Activated CD8-positive, alpha-beta memory T cell treated with anti-CD3 and anti-CD28 coated beads for 4 hours (primary cell): Measurements from ENCODE around the gene INPP5E.

Experiments
- DNase-seq, 2 donors: peaks; one replicate each; pipeline ENCODE4 v3.0.0-alpha.2; 2020; ENCODE audit warnings: low read depth in 2 of 2

Gene INPP5E

DNA sequence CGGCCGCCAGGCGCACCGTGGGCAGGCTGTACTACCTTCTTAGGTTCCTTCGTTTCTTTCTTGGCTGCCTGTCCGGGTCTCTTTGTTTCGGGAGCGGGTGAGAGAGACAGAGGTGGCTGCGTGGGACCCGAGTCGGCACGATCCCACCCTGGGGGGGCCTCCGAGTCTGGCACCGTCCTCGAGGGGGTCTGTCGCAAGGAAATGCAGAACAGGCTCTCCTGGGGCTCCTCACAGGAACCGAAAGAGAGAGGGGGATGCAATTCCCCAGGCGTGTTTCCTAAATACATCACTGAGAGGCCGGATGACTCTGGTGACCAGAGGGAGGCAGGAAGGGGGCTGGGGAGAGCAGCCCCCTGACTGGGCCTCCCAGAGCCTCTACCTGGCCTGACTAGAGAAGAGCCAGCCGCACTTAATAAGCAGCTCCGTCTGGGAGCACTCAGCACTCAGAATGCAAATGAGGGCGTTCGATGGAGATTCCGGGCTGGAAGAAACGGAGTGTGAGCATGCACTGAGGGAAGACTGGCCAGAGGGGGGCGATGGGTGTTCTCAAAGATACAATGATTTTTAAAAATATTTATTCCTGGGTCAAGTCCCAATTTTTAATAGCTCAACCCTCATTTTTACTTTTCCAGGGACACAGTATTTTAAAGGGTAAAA, 11.7 kb upstream of the INPP5E start:
- DNase-seq: no peak

DNA sequence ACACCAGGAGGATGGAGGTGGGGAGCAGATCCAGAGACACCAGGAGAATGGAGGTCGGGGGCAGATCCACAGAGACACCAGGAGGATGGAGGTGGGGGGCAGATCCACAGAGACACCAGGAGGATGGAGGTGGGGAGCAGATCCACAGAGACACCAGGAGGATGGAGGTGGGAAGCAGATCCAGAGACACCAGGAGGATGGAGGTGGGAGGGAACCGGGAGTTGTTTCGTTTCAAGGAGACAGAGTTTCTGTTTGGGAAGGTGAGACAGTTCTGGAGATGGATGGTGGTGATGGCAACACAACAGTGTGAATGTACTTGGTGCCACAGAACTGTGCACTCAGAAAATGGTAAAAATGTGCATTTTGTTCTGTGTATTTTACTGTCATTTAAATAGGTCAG, 9.0 kb upstream of the INPP5E start:
- no peak for DNase-seq

DNA sequence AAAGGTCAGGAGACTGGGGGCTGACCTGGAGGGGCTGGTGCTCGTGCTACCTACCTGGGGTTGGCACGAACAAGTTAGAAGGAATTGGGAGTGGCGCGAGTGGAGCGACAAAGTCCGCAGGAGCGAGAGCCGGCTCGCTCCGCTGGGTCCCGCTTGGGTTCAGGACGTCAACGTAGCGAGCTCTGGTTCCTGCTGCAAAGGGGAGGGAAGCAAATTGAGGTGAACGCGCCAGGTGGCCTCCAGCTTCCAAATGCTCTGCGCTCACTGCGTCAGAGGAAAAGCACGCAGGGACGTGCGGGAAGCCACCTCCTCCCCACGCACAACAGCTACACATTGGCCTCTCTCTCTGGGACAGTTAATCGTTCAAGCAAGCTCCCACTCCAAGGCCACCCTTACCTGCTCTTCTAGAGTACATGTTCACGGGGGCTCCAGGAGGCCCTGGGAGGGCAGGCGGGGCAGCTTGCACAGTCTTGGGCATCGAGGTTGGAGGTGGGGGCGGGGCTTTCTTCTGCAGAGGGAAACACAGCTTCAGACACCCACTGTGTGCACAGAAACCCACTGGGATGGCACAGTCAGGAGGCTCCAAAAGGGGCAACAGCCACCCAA, 7.6 kb upstream of the INPP5E start:
- DNase-seq: no peak

DNA sequence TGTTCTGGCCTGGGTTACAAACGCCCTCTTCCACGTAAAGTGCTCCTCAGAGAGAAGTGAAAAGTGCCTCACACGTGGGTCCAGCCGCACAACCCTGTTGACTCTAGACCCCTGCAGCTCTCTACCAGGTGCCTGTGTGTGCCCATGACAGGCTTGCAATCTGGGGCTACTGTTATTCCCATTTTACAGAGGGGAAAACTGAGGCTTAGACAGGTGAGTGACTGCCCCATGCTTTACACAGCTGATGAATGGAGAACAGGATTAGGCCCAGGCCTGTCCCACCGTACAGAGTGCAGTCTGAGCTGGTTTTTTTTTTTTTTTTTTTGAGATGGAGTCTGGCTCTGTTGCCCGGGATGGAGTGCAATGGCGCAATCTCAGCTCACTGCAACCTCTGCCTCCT, 6.2 kb upstream of the INPP5E start:
- DNase-seq: no peak

DNA sequence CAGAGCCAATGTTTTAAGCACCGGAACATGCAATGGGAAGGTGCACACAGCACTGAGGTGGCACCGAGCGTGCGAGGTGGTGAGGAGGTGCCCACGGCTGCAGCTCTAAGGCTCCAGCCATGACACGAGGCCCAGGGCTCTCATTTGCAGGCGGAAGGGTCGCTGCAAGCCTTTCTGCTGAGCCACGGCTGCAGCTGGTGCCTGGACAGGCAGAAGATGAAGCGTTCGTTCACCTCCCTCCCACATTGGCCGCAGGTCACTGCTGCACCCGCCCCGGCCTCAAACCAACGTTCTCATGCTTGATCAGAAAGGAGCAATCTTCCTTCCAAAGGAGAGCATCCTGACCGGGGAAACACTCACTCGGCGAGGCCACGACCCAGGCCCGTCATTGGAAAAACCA, 4.5 kb upstream of the INPP5E start:
- DNase-seq: no peak

DNA sequence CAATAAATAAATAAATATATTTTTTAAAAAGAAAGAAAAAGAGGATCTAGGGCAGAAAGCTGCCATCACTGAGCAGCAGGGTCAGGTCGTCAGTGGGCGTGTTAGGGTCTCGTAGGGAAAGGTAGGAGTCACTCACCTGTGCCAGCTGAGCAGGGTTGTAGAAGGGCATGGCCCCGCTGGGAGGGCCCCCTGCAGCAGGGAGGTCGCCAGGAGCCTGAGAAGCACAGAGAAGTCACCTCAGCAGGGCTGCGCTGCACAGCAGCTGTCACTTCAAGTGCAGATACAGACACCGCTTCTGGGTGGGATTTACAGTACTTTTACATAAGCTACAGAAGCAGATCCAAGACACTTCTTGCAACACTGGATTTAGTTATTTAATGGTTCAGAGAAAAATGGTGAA, 4.0 kb upstream of the INPP5E start:
- DNase-seq: no peak

DNA sequence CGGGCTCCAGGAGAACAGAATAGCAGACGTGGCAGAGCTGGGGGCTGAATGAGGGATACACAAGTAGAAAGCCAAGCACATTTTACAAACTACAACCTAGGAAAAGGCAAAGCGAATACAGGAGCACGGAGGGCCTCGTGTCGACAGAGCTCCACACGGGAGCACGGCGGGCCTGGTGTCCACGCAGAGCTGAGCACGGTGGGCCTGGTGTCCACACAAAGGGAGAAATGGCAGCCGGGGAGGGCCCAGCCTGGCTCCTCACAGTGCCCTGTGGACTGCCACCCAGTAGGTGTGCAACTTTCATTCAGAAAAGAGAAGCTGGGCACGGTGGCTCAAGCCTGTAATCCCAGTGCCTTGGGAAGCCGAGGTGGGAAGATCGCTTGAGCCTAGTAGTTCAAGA, 3.4 kb upstream of the INPP5E start:
- no peak for DNase-seq

DNA sequence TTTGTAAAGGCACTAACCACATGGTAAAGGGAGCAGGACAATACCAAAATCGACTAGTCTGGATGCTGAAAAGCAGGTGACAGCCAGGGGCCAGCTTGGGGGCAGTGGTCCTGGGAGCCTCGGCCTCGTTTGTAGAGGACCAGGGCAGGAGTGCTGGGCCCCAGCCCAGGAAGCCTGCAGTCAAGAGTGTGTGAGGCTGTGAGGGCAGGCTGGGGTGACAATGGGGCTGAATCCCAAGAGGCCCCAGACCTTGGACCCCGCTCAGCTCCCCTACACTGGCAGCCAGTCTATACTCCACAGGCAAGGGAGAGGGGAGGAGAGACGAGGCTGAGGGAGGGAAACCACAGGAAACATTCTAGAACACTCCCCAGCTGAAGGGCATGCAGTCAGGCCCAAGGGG, 2.6 kb upstream of the INPP5E start:
- no peak for DNase-seq

DNA sequence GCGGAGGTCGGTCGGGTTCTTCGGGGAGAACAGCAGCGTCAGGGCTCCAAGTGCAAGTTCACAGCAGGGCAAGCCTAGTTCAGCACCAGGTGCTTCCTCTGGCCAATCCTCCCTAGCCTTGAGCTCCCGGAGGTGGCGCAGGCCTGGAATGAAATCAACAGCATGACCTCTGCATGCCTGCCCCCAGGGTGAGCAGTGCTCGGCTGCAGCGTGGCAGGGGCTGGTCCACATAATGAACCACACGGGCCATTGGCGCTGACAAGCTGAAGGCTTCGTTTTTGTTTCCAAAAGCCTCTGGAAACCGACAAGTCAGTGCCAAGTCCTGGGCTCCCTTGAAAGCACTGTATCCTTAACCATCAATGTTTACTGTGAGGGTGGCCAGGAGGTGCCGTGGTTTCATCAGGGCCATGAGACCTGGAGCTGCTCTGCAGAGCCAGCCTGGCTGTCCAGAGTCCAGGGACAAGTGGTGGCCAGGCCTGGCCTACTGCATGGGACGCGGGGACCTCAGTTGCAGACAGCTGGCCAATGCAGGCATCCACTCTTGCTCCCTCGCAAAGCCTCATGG, 2.1 kb upstream of the INPP5E start:
- no peak for DNase-seq

DNA sequence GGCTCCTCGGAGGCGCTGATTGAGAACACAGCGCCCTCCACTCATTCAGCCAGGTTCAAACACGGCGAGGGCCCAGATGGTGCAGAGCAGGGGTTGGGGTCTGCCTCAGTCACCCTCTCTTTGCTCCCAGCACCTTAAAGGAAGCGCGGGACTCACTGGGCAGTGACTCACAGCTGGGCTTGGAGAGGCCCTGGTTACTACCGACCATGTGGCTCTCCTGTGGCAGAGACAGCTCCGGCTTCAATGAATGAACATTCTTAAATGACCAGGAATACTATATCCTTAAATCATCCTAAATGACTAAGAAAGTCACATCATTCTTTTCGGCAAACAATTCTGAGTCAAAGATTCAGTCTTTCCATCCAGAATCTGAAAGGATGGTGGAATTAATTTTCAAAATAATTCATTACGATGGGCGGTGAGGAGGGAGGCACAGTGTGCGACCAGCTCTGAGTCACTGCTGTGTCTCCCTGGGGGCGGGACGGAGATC, 1.6 kb upstream of the INPP5E start:
- DNase-seq: no peak

DNA sequence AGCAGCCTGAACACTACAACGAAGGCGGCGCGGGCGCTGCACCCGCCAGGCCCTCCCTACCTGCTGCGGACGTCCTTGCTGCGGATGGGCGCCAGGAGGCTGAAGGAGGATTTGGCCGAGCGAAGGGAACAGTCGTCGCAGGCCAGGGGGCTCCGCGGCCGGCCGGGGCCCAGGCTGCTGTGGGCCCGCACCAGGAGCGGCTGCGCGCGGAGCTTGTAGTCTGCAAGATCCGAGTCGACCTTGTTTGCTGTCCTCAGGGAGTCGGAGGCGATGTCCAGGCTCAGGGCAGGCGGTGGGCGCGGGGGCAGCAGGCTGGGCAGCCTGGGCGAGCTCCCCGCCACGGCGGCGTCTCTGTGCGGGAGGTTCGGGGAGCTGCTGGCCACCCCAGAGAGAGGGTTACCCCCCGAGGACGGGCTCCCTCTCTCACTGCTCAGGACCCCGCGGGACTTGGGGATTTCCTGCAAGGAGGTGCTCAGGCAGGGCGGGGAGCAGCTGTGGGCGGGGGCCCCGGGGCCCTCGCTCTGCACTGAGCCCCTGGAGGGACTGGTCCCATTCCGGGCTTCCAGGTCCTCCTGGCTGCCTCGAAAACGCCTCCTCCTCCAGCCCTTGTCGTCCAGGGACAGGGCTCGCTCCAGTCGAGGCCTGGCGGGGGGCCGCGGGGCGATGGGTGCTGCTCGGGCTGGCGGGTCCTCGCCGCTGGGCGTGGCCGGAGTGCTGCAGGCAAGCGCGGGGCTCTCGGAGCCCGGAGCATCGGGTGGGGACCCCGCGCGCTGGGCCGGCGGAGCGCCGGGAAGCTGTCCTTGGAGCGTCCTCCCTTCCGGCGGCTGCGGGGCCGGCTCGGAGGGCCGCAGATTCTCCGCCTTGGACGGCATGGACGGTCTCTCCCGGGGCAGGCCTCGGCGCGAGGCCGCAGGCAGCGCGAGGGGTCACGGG, 831 bp downstream of the INPP5E start:
- DNase-seq: peak; percentile 20 to 33

DNA sequence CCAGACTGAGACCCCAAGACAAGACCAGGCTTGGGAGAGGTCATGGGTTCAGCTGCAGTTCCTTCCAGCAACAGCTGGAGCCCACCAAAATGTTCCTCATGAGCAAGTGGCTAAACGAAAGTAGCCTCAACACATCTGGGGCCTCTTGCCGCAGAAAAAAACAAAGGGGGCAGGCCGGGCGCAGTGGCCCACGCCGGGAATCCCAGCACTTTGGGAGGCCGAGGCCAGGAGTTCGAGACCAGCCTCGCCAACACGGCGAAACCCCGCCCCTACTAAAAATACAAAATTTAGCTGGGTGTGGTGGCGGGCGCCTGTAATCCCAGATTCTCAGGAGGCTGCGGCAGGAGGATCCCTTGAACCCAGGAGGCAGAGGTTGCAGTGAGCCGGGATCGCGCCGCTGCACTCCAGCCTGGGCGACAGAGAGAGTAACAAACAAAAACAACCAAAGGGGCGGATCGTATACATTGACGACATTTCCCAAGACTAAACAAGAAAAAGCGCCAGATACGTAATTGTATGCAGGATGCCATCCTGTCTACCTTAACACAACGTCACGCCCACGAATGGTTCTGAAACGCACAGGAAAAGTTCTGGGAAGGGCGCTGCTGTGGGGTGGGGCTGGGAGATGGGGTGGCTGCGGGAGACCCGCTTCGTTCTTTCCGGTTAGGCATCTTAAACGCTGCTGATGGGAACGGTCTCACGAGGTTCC, 1.7 kb downstream of the INPP5E start:
- no peak for DNase-seq

DNA sequence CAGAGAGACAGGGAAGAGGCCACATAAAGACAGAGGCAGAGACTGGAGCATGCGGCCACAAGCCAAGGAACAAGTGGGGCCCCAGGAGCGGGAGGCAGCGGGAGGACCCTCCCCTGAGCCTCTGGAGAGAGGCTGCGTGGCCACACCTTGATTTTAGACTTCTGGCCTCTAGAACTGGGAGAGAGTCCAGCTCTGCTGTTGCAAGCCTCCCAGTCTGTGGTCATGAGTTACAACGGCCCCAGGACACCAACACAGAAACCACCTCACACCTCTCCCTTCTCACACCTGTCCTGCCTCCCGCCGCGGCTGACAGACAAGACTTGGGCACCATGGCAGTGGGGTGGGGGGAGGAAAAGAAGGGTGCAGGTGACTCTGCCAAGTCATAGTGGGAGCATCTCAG, 2.2 kb downstream of the INPP5E start:
- no peak for DNase-seq

DNA sequence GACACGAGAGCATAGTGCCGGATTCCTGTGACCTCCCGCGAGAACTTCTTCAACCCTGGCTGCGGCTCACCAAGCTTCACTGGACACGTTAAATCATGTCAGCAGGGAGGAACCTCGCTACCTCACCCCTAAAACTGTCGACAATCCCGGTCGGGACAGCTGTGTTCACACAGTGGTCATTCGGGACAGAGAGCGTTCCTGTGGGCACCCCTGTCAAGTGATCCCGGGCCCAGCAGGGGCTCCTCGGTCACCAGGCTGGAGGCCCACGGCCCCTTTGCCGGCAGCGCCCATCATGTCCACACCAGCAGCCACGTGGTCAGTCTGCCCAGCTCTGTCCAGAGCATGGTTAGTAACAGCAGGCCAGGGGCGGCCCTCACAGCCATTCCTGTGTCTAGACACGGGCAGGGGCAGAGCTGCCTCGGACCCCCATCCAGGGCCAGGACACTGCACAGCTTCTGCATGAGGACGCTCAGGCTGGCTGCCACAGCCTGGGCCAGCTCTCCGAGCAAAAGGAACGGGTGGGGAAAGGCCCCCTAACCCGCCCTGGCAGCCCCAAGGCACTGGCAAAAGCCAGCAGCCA, 3.5 kb downstream of the INPP5E start:
- DNase-seq: no peak

DNA sequence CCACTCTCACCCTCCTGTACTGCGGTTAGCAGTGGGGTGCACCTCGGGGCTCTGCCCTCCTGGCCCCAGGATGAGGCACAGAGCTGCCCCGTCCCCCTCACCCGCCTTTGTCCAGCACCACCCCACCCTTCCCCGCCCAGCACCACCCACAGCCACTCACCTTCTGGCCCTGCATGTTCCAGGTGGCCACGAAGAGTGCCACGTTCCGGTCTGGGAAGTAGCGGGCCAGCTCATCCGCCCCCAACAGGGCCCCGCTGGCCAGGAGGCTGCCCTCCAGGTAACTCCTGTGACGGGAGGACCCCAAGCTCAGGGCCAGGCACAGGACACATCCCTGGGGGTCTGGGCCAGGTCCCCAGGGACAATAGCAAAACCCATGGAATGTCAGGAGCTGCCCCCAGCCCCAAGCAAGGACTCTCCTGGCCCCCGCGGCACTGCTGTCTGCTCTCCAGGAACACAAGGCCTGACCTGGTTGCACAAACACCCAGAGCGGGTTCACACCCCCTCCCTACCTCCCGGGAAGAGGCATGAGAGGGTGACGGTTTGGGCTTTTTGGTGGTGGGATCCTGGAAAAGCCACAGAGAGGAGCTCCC, 5.0 kb downstream of the INPP5E start:
- DNase-seq: no peak

DNA sequence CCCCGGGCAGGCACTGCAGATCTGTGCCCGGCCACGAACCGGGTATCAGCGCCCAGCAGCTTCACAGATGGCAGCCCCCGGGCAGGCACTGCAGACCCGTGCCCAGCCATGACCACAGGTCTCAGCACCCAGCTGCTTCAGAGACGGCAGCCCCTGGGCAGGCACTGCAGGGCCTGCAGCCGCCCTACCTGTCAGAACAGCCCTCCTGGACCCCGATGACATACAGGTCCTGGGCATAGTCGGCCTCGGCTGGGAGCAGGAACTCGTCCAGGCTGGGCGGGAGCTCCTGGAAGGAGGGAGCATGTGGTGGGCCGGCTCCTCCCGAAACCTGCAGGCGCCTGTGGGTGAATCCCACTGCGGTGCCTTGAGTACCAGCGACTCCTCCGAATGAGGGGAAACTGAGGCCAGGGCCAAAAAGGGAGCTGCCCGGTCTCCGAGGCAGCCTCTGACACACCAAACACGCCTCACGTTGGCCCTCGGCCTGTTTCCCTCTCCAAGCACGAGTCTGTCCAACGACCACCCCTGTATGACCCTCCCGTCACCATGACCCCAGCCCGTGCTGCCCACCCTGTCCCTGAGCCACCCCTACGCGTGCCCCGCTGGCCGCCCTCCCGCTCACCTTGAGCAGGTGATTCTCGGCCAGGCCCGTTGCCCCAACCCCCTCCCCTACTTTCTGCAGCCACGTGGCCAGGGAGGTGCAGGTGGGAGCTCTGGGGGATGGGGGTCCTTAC, 5.6 kb downstream of the INPP5E start:
- DNase-seq: no peak

DNA sequence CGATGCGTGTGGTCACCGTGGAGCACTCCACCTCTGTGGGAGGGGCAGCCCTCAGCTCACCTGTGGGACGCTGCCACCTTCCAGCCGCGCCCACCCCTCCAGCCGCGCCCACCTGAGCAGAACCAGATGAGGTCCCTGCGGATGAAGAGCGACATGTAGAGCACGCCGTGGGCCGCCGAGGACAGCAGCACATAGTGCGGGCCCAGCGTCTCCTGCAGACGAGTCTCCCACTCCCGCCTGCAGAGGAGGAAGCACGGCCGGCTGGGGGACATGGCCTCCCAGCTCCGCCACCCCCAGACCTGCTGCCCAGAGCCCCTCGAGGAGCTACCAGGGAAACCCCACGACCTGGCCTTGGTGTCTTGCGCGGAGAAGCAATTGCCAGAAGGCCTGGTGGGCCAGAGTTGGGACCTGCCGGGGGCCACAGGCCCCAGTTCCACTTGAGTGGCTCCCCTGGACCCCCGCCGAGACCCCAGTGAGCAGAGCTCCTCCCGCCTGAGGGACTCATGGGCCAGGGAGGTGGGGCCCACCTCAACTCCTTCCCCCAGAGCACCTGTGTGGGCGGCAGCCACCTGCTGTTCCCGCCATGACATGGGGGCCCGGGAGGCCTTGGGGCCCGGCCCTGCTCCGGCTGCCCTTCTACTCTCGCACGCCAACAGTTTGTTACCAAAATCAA, 6.5 kb downstream of the INPP5E start:
- DNase-seq: no peak

DNA sequence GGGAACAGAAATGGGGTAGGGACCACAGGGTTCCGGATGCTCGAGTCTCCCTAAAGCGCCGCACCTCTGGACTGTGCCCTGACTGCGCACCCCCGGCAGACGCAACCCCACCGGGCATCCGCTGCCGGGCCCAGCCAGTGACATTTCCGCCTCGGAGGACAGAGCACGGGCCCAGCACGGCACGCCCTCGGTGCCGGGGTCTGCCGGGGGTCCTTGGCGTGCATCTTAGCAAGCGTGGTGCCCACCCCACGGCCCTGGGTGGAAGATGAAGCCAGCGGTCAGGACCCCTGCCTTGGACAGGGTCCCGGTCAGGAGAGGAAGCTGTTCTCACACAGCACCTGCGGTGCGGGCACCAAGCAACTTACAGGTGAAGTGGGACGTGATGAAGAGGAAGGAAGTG, 7.1 kb downstream of the INPP5E start:
- DNase-seq: no peak

DNA sequence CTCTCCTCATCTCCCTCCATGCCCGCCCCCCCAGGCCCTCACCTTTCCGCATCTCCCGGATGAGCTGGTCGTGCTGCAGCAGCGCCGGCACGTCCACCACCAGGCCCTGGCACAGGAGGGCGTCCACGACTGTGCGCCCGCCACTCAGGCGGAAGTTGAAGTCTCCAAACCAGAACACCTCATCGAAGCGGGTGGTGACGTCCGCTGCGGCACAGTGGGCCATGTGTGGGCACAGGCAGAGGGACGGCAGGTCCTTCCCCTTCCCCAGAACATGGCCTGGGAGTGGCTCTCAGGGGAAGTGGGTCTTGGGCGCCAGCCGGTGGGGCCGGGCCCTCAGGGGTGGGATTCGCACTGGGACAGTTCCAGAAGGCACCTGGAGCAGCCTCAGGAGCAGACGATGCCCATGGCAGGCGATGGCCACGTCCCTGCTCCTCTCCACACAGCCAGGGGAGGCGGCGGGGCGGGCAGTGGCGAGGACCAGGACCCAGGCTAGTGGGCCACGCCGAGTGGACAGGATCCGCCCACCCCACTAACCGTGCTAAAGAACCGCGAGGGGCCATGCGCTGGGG, 7.8 kb downstream of the INPP5E start:
- DNase-seq: no peak
